AG04450 (cell line): Measurements from ENCODE around the gene EPB41L4A. TPM values are rescaled to one million over a fixed set of nuclear protein-coding genes. Genes with fewer than 3 reads are reported as not detected.

Source experiments
- CTCF ChIA-PET: fragments of 300-600, 350-600 bp; formaldehyde crosslinking; extraction: SDS; loops from one replicate; lab custom pipeline; 2022; ENCODE audit warnings: antibody characterized with exemption, inconsistent platforms; lab: Charles Lee
- POLR2A ChIA-PET: fragments of 350-600 bp; formaldehyde crosslinking; extraction: SDS; loops from one replicate; lab custom pipeline; 2021; ENCODE audit warnings: antibody characterized with exemption, inconsistent platforms; lab: Yijun Ruan, JAX
- DNase-seq: peaks from one replicate; pipeline ENCODE4 v3.0.0-alpha.2; 2011; ENCODE audit warnings: low read depth, low spot score
- H3K27ac ChIP-seq: one replicate; pipeline ENCODE4 v1.5.1; 2012; ENCODE audit warnings: low read depth, low read length, control low read depth
- H3K27me3 ChIP-seq: one replicate; pipeline ENCODE4 v1.6.0; 2012; ENCODE audit warnings: low read length; ENCODE audit not compliant: control insufficient read depth, insufficient read depth
- H3K4me3 ChIP-seq: 2 replicates; pipeline ENCODE4 v1.5.1; 2011; ENCODE audit warnings: mild to moderate bottlenecking, low read depth, low read length, control low read depth
- H3K9me3 ChIP-seq: 2 replicates; pipeline ENCODE4 v1.5.1; 2012; ENCODE audit warnings: low read length; ENCODE audit not compliant: control insufficient read depth, insufficient read depth
- CTCF ChIP-seq: IDR thresholded peaks from 2 replicates; pipeline ENCODE4 v1.5.1; 2011; ENCODE audit warnings: low read depth, low read length, control low read depth, inconsistent platforms
- polyA plus RNA-seq: library from polyadenylated mRNA; depleted of rRNA; stranded (reverse); fragments of >200 nt; gene quantifications from 2 replicates; pipeline ENCODE4 v1.2.3, GENCODE V29; 2011

The EPB41L4A gene
- polyA plus RNA-seq, 1 experiment, result not detected

- no peak for TF ChIP-seq CTCF
- POLR2A ChIA-PET, result no interaction called here
Measured at GRCh38 chr5:112248623-112249022, 170.5 kb downstream of the EPB41L4A start.

GRCh38 chr5:112247960-112248359 is 171.1 kb downstream of the EPB41L4A start:
- Histone ChIP-seq H3K4me3 (no peak overlapping the region), H3K27me3 (peaks cover 3% of the 10 kb centered on the region), H3K9me3 (no peaks in the 10 kb centered on the region), H3K27ac (no peak overlapping the region)
- ChIA-PET POLR2A (no interaction called here), CTCF (no interaction called here)
- no peak for DNase-seq
- TF ChIP-seq CTCF, result no peak

More at GRCh38 chr5:112248623-112249022, 170.5 kb downstream of the EPB41L4A start:
- no peak overlapping the region for H3K27ac ChIP-seq
- H3K27me3 ChIP-seq, result peaks cover 3% of the 10 kb centered on the region
- no peak for DNase-seq
- no peak overlapping the region for H3K4me3 ChIP-seq
- CTCF ChIA-PET, result no interaction called here
- no peaks in the 10 kb centered on the region for H3K9me3 ChIP-seq

- POLR2A ChIA-PET, result no interaction called here
Measured at GRCh38 chr5:112245656-112246055, 173.4 kb downstream of the EPB41L4A start.

GRCh38 chr5:112239996-112240395 is 179.1 kb downstream of the EPB41L4A start:
- Histone ChIP-seq H3K27ac (no peak overlapping the region), H3K27me3 (no peaks in the 10 kb centered on the region), H3K4me3 (no peak overlapping the region), H3K9me3 (no peaks in the 10 kb centered on the region)
- CTCF ChIA-PET, result no interaction called here
- TF ChIP-seq CTCF, result no peak
- POLR2A ChIA-PET, result no interaction called here
- DNase-seq, result no peak

More at GRCh38 chr5:112245656-112246055, 173.4 kb downstream of the EPB41L4A start:
- no peak for DNase-seq
- Histone ChIP-seq H3K9me3 (no peaks in the 10 kb centered on the region), H3K27me3 (peaks cover 3% of the 10 kb centered on the region), H3K27ac (no peak overlapping the region), H3K4me3 (no peak overlapping the region)
- CTCF ChIA-PET, result no interaction called here
- TF ChIP-seq CTCF, result no peak

- no peak overlapping the region for H3K27ac ChIP-seq
- no peak overlapping the region for H3K4me3 ChIP-seq
- DNase-seq, result no peak
- ChIA-PET CTCF (no interaction called here), POLR2A (no interaction called here)
- no peaks in the 10 kb centered on the region for H3K27me3 ChIP-seq
- H3K9me3 ChIP-seq, result no peaks in the 10 kb centered on the region
- TF ChIP-seq CTCF, result no peak
Measured at GRCh38 chr5:112238473-112238872, 180.6 kb downstream of the EPB41L4A start.
